ENCODE results near the gene DUSP28. TPM values are rescaled to one million over a fixed set of nuclear protein-coding genes. Genes with fewer than 3 reads are reported as not detected.

The DUSP28 gene
- total RNA-seq, 1 experiment from 2014 or later, result 4.9 TPM

GRCh38 chr2:240525802-240526201 lies 34.4 kb upstream of the DUSP28 start:
- Histone ChIP-seq H3K27me3 (replicated peaks; ENCODE audit: insufficient read depth, low read depth, low read length, poor library complexity) (no peaks in the 10 kb centered on the region), H3K27ac (ENCODE audit: low read depth, low read length, poor library complexity, severe bottlenecking) (no peak overlapping the region), H3K4me3 (ENCODE audit: low read depth, low read length, poor library complexity, severe bottlenecking) (no peak overlapping the region), H3K36me3 (ENCODE audit: insufficient read depth, low read length, poor library complexity, severe bottlenecking) (peaks cover 2% of the 10 kb centered on the region), H3K4me1 (ENCODE audit: insufficient read depth, low read length, poor library complexity, severe bottlenecking) (no peaks in the 10 kb centered on the region), H3K9me3 (ENCODE audit: low read depth, low read length, poor library complexity, severe bottlenecking) (peaks cover 13% of the 10 kb centered on the region)
- no TSS peak for BruUV-seq (replicated peaks)
- ChIA-PET CTCF (no interaction called here), POLR2A (ENCODE audit: low non-redundant PET) (no interaction called here)
- intact Hi-C loops (cut with micrococcal nuclease; ENCODE audit: unreplicated experiment), result no loop called here
- TF ChIP-seq CTCF (conservative IDR thresholded peaks at IDR 0.05; ENCODE audit: low read depth, low read length), result no peak
- no peak for TF ChIP-seq EZH2 (IDR thresholded peaks at IDR 0.05; ENCODE audit: borderline replicate concordance, low read depth, low read length, poor library complexity, severe bottlenecking)
- DNase-seq (ENCODE audit: low spot score), result no peak

GRCh38 chr2:240526521-240526920 lies 33.6 kb upstream of the DUSP28 start:
- ChIA-PET POLR2A (ENCODE audit: low non-redundant PET) (no interaction called here), CTCF (no interaction called here)
- Histone ChIP-seq H3K4me3 (ENCODE audit: low read depth, low read length, poor library complexity, severe bottlenecking) (no peak overlapping the region), H3K27ac (ENCODE audit: low read depth, low read length, poor library complexity, severe bottlenecking) (no peak overlapping the region), H3K36me3 (ENCODE audit: insufficient read depth, low read length, poor library complexity, severe bottlenecking) (peaks cover 6% of the 10 kb centered on the region), H3K27me3 (replicated peaks; ENCODE audit: insufficient read depth, low read depth, low read length, poor library complexity) (no peaks in the 10 kb centered on the region), H3K4me1 (ENCODE audit: insufficient read depth, low read length, poor library complexity, severe bottlenecking) (no peaks in the 10 kb centered on the region), H3K9me3 (ENCODE audit: low read depth, low read length, poor library complexity, severe bottlenecking) (peaks cover 20% of the 10 kb centered on the region)
- BruUV-seq (replicated peaks), result no TSS peak
- TF ChIP-seq CTCF (conservative IDR thresholded peaks at IDR 0.05; ENCODE audit: low read depth, low read length) (no peak), EZH2 (IDR thresholded peaks at IDR 0.05; ENCODE audit: borderline replicate concordance, low read depth, low read length, poor library complexity, severe bottlenecking) (no peak)
- intact Hi-C loops (cut with micrococcal nuclease; ENCODE audit: unreplicated experiment), result no loop called here
- DNase-seq (ENCODE audit: low spot score), result no peak

GRCh38 chr2:240527153-240527750 lies 32.9 kb upstream of the DUSP28 start:
- no peak overlapping the region for H3K4me3 ChIP-seq (ENCODE audit: low read depth, low read length, poor library complexity, severe bottlenecking)
- intact Hi-C loops (cut with micrococcal nuclease; ENCODE audit: unreplicated experiment), result no loop called here
- H3K36me3 ChIP-seq (ENCODE audit: insufficient read depth, low read length, poor library complexity, severe bottlenecking), result peaks cover 9% of the 10 kb centered on the region
- BruUV-seq (replicated peaks), result no TSS peak
- DNase-seq (ENCODE audit: low spot score), result no peak
- peaks cover 27% of the 10 kb centered on the region for H3K9me3 ChIP-seq (ENCODE audit: low read depth, low read length, poor library complexity, severe bottlenecking)
- ChIA-PET CTCF (no interaction called here), POLR2A (ENCODE audit: low non-redundant PET) (no interaction called here)
- no peak for TF ChIP-seq CTCF (conservative IDR thresholded peaks at IDR 0.05; ENCODE audit: low read depth, low read length)
- TF ChIP-seq EZH2 (IDR thresholded peaks at IDR 0.05; ENCODE audit: borderline replicate concordance, low read depth, low read length, poor library complexity, severe bottlenecking), result no peak
- H3K4me1 ChIP-seq (ENCODE audit: insufficient read depth, low read length, poor library complexity, severe bottlenecking), result no peaks in the 10 kb centered on the region
- H3K27ac ChIP-seq (ENCODE audit: low read depth, low read length, poor library complexity, severe bottlenecking), result no peak overlapping the region
- no peaks in the 10 kb centered on the region for H3K27me3 ChIP-seq (replicated peaks; ENCODE audit: insufficient read depth, low read depth, low read length, poor library complexity)

All from A673 (cell line).